22Rv1 (cell line): Measurements from ENCODE around the gene CD22.

ENCODE experiments used
- ZFX ChIP-seq: fragments of 450-650 bp; IDR thresholded peaks from 2 replicates; pipeline ENCODE4 v1.6.1; 2017; ENCODE audit warnings: antibody characterized with exemption, borderline replicate concordance
- TF ChIP-seq, protein P1 (sequence below): fragments of 450-650 bp; IDR thresholded peaks from 2 replicates; pipeline ENCODE4 v1.5.1; 2017; ENCODE audit warnings: mild to moderate bottlenecking

DNA sequence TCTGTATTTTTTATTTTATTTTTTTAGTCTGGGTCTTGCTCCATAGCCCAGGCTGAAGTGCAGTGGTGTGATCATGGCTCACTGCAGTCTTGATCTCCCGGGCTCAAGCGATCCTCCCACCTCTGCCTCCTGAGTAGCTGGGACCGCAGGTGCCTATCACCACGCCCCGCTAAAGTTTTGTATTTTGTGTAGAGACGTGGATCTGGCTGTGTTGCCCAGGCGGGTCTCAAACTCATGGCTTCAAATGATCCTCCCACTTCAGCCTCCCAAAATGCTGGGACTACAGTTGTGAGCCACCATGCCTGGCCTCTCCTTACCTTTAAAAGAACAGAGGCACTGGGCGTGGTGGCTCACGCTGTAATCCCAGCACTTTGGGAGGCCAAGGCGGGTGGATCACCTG, 41.3 kb upstream of the CD22 start:
- TF ChIP-seq, protein P1, sequence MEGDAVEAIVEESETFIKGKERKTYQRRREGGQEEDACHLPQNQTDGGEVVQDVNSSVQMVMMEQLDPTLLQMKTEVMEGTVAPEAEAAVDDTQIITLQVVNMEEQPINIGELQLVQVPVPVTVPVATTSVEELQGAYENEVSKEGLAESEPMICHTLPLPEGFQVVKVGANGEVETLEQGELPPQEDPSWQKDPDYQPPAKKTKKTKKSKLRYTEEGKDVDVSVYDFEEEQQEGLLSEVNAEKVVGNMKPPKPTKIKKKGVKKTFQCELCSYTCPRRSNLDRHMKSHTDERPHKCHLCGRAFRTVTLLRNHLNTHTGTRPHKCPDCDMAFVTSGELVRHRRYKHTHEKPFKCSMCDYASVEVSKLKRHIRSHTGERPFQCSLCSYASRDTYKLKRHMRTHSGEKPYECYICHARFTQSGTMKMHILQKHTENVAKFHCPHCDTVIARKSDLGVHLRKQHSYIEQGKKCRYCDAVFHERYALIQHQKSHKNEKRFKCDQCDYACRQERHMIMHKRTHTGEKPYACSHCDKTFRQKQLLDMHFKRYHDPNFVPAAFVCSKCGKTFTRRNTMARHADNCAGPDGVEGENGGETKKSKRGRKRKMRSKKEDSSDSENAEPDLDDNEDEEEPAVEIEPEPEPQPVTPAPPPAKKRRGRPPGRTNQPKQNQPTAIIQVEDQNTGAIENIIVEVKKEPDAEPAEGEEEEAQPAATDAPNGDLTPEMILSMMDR, result no peak
- no peak for TF ChIP-seq ZFX
